GM19035 (cell line): Measurements from ENCODE around the gene DNAH9.

Source experiments
- ATAC-seq: cut with Tn5 transposase; IDR thresholded peaks from one replicate; pipeline ENCODE4 v1.9.1; 2021; ENCODE audit not compliant: unreplicated experiment

The DNAH9 gene, protein sequence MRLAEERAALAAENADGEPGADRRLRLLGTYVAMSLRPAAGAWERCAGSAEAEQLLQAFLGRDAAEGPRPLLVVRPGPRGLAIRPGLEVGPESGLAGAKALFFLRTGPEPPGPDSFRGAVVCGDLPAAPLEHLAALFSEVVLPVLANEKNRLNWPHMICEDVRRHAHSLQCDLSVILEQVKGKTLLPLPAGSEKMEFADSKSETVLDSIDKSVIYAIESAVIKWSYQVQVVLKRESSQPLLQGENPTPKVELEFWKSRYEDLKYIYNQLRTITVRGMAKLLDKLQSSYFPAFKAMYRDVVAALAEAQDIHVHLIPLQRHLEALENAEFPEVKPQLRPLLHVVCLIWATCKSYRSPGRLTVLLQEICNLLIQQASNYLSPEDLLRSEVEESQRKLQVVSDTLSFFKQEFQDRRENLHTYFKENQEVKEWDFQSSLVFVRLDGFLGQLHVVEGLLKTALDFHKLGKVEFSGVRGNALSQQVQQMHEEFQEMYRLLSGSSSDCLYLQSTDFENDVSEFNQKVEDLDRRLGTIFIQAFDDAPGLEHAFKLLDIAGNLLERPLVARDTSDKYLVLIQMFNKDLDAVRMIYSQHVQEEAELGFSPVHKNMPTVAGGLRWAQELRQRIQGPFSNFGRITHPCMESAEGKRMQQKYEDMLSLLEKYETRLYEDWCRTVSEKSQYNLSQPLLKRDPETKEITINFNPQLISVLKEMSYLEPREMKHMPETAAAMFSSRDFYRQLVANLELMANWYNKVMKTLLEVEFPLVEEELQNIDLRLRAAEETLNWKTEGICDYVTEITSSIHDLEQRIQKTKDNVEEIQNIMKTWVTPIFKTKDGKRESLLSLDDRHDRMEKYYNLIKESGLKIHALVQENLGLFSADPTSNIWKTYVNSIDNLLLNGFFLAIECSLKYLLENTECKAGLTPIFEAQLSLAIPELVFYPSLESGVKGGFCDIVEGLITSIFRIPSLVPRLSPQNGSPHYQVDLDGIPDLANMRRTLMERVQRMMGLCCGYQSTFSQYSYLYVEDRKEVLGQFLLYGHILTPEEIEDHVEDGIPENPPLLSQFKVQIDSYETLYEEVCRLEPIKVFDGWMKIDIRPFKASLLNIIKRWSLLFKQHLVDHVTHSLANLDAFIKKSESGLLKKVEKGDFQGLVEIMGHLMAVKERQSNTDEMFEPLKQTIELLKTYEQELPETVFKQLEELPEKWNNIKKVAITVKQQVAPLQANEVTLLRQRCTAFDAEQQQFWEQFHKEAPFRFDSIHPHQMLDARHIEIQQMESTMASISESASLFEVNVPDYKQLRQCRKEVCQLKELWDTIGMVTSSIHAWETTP (N-terminal part only)

DNA sequence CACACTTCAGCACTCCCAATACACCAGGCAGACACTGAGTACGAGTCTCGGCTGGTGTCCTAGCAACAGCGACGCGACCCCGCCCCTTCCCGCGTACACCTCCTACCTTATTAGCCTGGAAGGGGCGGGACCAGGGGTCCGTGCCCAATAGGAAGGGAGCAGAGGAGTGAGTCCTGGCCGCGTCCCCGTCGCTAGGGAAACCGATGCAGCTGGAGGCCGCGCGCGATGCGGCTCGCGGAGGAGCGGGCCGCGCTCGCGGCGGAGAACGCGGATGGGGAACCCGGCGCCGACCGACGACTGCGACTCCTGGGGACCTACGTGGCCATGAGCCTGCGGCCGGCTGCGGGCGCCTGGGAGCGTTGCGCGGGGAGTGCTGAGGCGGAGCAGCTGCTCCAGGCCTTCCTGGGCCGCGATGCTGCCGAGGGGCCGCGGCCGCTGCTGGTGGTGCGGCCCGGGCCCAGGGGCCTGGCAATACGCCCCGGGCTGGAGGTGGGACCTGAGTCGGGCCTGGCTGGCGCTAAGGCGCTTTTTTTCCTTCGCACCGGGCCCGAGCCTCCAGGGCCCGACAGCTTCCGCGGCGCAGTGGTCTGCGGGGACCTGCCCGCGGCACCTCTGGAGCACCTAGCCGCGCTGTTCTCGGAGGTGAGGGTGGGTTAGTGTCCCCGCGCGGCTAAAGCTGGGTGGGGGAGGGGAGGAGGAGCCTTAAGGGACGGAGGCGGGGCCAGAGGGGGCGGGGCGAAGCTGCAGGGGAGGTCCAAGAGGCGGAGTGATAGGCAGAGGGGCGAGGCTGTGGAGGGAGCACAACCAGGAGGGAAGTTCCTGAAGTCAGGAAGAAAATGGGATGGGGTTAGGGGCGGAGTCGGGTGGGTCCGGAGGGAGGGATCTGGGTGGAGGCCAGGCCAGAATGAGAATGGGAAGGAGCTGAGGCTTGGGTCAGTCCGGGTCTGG is at the start of gene DNAH9:
DNAH9 (plus strand) TSS at position 197 of the 948 bp plus-strand sequence; CDS start at position 226, 29 bp downstream.
- ATAC-seq, result no peak

DNA sequence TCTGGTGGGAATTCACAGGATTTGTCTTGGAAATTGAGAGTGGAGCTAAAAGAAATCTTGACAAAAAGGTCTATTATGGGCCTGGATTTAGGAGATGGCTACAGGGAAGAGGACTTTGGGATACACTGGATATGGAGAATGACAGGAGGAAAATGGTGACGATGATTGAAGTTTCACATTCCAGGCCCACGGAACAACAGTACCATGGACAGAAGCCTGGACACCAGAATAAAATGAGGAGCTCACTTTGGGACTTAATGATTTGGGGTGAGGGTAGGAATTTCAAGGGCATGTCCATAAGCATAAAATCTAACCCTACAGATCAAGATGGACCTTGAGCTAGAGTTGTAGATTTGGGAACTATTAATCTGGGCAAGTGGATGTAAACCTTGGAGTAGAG is 47.8 kb upstream of the DNAH9 start:
- no peak for ATAC-seq

DNA sequence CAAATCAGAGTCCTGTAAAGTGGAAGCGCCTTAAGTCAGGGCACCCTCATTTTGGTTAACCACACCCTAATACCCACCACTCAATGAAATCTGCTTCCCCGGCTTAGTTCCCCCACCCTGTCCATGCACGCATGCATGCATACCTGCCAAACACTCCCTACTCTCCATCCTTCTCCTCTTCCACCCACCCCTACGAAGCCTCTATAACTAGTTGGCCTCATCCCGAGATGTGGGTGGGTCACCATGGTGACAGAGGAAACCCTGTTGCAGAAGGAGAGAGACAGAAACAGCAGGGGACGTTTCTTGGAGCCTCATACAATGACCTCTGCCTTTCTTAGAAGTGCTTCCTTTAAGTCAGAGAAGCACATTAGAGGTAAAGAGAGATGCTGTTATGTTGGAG is 46.8 kb upstream of the DNAH9 start:
- no peak for ATAC-seq

DNA sequence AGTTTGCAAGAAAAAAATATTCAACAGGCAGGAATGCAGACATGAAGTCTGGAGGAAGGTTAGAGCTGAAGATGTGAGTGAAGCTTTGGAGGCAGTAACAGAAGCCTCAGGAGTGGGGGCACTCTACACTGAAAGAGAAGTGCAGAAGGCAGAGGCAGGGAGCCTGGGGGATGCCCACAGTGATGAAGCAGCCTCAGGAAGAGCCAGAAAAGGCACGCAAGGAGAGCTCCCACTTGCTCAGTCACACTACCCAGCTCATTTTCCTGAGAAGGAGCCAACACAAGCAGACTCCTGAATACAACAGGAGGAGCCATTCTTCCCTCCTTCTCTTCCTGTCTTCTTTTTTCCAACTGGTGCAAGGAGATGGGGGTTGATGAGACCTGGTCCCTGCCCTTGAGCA is 45.1 kb upstream of the DNAH9 start:
- no peak for ATAC-seq

DNA sequence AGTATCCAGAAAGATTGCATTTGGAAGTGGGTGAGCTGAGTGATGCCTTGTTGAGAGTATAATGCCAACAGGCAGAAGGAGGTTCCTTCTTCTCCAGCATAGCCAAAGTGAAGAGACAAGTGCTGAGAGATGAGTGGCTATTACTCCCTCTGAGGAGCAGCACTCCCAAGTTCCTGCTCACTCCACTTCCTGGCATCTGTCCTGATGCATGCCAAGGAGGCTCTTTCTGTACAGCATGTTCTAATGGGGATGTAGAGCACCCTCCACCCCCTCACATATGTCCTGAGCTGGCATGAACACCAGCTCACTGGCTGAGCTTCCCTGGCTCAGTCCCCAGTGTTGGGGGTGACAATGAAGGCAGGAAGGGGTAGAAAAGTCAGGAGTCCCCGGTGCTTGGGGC is 44.2 kb upstream of the DNAH9 start:
- no peak for ATAC-seq

DNA sequence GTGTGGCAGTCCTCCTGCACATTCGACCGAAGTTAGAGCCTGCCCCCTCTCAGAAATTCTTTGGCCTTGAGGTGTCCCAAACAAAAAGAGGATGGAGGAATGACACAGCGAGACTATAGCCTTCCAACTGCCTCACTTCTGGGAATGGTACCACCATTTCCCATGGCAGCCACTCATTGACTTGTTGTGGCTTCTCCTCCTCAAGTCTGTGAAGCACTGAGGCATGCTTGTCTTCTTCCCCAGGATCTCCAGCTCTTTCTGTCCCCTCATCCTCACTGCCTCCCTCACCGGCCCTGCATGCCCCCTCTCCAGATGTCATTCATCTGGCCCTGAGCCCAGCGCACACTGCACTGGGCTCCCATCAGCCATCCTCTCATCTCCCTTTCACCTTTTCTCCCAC is 43.7 kb upstream of the DNAH9 start:
- ATAC-seq, result no peak

DNA sequence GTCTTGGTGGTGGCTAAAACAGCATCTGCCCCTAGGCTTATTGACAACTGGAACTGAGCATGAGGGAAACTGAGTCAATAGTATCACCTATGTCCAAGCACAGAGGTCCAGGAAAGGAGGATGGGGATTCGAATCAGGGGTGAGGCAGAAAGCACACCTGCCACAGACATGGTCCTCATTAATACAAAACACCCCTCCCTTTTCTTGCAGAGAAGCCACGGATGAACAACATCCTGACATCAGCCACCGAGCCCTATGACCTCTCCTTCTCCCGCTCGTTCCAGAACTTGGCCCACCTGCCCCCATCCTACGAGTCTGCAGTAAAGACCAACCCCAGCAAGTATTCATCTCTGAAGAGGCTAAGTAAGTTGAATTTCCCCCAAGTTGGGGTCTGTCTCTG is 42.7 kb upstream of the DNAH9 start:
- ATAC-seq, result no peak

DNA sequence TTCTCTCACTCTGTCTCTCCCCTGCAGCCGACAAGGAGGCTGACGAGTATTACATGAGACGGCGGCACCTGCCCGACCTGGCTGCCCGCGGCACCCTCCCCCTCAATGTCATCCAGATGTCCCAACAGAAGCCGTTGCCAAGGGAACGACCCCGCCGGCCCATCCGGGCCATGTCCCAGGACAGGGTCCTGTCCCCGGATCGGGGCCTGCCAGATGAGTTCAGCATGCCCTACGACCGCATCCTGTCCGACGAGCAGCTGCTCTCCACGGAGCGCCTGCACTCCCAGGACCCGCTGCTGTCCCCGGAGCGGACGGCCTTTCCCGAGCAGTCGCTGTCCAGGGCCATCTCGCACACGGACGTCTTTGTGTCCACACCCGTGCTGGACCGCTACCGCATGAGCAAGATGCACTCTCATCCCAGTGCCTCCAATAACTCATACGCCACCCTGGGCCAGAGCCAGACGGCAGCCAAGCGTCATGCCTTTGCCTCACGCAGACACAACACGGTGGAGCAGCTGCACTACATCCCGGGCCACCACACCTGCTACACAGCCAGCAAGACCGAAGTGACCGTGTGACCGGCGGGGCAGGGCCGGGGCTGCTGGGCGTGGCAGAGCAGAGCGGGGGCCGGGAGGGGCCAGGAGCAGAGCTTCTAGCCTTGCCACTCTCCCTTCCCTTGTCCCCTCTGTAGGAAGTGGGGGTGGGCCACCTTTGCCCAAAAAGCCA is 40.4 kb upstream of the DNAH9 start:
- no peak for ATAC-seq

DNA sequence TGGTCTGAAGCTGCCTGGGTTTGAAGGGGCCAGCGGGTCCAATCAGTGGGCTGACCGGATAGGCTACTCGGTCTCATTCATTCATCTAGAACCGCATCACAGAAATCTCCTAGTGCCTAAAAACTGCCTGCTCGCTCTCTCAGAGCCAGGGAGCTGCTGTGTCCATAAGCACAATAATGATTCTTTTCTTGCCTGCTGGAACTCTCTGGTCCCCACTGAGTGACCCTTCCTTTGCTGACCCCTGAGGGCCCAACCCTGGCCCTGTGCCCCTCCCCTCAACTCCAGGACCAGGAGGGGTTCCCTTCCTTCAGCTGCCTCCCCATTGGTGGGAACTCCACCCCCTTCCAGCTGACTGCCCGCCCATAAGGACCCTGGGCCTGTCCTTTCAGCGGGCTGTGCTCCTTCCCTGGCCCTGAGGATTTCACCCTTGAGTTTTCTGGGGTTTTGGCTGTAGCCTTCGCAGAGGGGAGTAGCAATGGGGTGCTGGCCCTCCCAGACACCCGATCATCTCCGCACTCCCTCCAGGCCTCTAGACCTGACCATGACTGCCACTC is 39.5 kb upstream of the DNAH9 start:
- ATAC-seq, result no peak

DNA sequence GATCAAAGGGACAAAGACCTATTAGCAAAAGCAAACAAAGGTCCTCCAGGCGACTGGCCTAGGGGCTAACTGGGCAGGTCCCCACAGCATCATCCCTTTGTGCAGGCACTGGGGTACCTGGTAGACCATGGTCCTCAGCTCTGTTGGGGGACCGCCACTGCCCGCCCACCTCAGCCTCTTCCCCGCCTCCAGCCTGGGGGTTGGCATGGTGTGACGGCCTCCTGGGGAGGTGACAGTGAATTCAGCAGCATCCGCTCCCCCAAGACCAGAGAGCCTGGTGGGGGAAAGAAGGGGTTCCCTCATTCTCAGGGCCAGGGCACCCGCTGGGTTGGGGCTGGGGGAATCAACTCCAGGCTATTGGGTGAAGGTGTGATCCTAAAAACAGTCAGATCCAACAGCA is 38.7 kb upstream of the DNAH9 start:
- ATAC-seq, result no peak

DNA sequence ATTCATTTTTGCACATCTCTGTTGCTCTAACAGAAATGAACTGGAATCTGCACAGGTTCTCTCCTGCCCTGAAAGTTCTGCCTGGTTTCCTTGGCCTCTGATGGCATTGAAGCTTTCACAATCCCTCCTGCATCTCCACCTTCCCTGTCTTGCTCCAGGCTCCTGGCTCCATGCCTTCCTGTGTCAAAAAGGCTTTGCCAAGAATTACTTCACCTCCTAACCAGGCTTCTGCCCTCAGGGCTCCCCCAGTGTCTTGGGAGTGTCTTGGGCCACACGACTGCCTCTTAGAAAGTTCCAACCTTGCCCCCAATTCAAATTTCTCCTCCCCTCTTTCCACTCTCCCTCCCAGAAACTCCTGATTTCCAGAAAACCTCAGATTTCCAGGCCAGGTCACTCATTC is 37.0 kb upstream of the DNAH9 start:
- no peak for ATAC-seq

DNA sequence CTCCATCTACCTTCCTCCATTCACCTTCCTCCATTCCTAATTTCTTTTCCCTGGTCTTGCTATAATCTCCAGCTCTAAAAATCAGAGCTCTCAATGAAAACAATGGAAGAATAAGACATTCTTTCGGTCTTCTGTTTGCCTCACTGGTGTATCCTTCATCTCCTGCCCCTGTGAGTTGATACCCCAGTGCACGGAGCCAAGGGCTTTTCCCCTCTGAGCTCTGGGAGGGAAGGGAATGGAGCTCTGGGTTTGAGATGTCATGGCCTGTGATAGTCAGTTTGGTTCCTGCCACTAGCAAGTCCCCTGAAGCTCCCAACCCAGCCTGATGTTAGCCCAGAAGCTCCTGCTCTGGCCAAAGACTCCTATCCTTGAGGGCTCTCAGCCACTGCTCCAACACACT is 36.6 kb upstream of the DNAH9 start:
- no peak for ATAC-seq

DNA sequence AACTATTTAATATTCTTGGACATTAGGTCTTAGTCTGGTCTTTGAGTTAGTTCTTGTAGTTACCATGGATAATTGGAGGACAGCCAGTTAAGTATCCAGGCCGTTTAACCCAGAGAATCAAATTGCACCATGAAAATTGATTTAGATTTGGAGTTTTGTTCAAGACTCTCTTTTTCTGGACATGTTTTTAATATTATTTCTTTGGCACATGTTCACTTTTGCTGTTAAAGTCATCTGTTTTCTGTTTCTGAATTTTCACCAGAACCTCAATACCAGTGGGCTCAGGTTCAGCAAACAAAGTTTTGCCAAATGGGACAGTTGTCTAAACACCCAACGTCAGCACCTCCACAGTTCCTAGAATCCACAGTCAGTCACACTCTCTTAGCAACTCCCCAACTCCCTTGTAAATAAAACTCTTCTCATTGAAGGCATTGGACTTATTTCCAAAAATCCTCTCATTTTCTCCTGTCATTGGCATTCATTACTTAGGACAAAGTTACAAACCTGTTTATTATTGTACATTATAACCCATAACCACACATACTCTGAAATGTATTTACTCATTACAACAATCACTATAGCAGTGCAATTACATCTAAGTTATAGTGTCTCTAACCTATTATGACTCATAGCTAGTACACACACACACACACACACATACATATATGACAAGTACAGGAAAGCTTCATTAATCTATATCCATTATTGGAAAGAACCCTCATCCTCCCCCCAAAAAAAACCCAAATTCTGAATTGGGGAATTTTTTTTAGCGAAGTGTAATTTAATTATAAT is 33.5 kb upstream of the DNAH9 start:
- no peak for ATAC-seq

DNA sequence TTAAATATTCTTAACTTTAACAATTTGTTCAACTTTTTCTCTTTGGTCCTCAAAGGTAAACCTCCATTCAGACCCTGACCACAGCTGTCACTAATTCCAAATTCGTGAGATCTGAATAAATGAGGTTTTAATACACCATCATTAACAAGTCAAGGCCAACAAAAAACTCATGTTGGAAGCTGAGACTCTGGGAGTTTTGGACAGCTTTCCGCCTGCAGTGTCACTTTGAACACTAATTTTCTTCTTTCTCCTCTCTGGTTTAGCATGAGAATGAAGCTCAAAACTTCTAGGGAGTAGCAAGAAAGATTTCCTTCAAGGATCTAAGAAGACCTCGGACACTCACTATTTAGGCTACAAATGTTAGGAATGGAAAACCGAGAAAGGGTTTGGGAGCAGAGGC is 32.7 kb upstream of the DNAH9 start:
- no peak for ATAC-seq

DNA sequence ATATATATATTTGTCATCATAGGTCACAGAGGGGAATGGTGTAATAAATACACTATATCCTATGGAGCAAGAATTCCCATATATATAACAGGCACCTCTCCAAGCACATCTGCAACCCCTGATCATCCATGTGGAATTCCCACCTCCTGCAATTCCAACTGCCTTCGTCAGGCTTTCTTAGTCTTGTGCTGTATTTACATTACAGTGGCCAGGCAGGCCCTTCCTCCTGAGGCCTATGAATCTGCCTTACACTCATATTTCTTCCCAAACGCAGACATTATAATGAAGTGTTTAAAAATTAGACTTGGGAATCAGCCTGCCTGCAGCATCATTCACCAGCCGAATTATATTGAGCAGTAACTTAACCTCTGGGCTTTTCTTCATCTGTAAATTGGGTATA is 19.3 kb upstream of the DNAH9 start:
- no peak for ATAC-seq

DNA sequence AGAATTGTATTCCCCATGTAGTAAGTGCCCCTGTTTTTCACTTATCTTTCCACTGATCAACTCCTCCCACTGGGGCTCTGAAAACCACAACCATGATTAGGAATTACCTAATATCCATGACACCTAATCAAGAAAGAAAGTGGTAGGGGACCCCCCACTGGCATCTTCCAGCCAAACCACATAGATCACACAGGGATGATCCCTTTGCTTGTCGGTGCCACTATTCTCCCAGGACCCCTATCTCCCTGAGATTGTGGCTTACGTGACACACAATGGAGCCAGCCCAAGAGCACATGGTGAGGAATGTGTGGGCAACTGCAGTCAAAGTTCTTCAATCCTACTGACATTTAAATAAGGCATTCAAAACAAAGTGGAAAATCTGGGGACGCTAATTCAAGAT is 17.6 kb upstream of the DNAH9 start:
- no peak for ATAC-seq

DNA sequence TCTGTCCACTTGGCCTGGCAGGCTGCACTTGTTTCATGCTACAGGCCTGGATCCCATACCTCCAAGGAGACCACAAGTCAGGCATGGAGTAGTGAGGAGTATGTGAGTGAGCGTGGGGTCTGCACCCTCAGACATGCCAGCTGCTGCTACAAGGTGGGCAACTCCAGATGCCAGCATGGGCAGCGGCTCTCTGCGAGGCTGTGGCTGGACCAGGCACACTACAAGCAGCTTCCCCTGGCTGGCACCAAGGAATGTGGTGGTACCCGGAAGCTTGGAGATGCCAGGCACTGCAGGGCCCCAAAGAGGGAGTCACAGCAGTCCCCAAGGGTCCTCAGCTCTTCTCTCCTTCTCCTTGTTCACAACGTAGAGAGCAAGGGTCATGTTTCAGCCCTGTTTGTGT is 16.1 kb upstream of the DNAH9 start:
- ATAC-seq, result no peak

DNA sequence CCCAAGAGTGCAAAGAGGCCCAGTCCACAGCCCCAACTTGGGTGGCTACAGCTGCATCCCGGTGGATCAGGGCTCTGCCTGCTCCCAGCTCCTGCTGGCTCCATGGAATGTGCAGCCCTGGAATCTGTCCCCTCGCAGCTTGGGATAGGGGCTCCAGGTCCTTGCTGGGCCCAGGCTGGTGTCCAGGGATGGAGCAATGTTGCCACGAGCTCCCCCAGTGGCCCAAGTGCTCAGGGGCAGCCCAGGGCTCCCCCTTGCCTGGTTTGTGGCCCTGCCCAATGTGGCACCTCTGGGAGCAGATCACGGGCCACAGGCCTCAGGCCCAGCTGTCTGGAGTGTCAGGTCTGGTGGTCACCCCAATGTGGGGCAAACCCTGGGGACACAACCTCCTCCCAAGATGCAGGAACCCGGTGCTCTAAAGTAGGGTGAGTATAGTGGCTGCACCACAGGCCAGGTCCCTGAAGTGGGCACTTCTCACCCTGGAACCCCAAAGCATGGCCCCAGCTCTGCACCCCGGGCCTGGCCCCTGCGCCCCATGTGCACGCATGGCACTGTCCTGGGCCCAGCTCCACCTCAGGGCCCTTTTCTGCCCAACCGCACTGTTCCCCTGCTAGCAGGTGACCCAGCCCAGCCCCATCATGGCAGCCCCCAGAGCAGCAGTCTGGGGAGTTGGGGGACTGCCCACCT is 14.8 kb upstream of the DNAH9 start:
- ATAC-seq, result no peak
